SK-N-SH (cell line): ENCODE data around the gene OSBPL8. TPM values are rescaled to one million over a fixed set of nuclear protein-coding genes. Genes with fewer than 3 reads are reported as not detected.

Experiments used
- CTCF ChIA-PET: fragments of 300-600, 350-600 bp; formaldehyde crosslinking; extraction: SDS; loops from one replicate; lab custom pipeline; 2021; lab: Yijun Ruan, JAX
- POLR2A ChIA-PET: fragments of 350-600 bp; sonication (Branson Sonifier 250); formaldehyde crosslinking; extraction: SDS; loops from one replicate; lab custom pipeline; 2020; ENCODE audit warnings: antibody characterized with exemption, inconsistent platforms; lab: Yijun Ruan, JAX
- DNase-seq: peaks from one replicate; pipeline ENCODE4 v3.0.0; 2012
- H2AFZ ChIP-seq: fragments of 200-600 bp; sonication (generic); 2 replicates; pipeline ENCODE4 v1.8.1; 2016; ENCODE audit warnings: antibody characterized with exemption, mild to moderate bottlenecking, low read depth
- H3F3A ChIP-seq: fragments of 200-600 bp; sonication (generic); replicated peaks from 2 replicates; pipeline ENCODE3; 2016; ENCODE audit warnings: antibody characterized with exemption, mild to moderate bottlenecking; ENCODE audit not compliant: insufficient read depth
- H3K27ac ChIP-seq, 2 experiments: fragments of 200-500 bp in 1 of 2; fragments of 200-600 bp in 1 of 2; sonication (Bioruptor generic) in 1 of 2; sonication (generic), shearing (Covaris generic) in 1 of 2; 2 replicates each; pipeline versions ENCODE4 v1.5.1 to v1.6.1; 2014 to 2016; ENCODE audit warnings: low read depth in 2 of 2, inconsistent platforms in 1 of 2, low read length in 1 of 2, mild to moderate bottlenecking in 1 of 2, mixed read lengths in 1 of 2
- H3K27me3 ChIP-seq: fragments of 200-600 bp; sonication (generic), shearing (Covaris generic); 2 replicates; pipeline ENCODE4 v1.6.1; 2016; ENCODE audit warnings: mixed run types; ENCODE audit not compliant: insufficient read depth
- H3K36me3 ChIP-seq, 2 experiments: fragments of 200-500 bp in 1 of 2; fragments of 200-600 bp in 1 of 2; sonication (Bioruptor generic) in 1 of 2; sonication (generic) in 1 of 2; replicated peaks in 1 of 2; 2 replicates each; pipeline versions ENCODE3 to v1.5.1; 2014 to 2016; ENCODE audit warnings: low read length in 1 of 2, mild to moderate bottlenecking in 1 of 2; ENCODE audit not compliant: insufficient read depth in 2 of 2, control insufficient read depth in 1 of 2
- H3K4me1 ChIP-seq, 2 experiments: fragments of 200-500 bp in 1 of 2; fragments of 200-600 bp in 1 of 2; sonication (Bioruptor generic) in 1 of 2; sonication (generic), shearing (Covaris generic) in 1 of 2; 2 replicates each; pipeline versions ENCODE4 v1.5.1 to v1.6.1; 2014 to 2016; ENCODE audit warnings: low read depth in 1 of 2, low read length in 1 of 2, mixed run types in 1 of 2; ENCODE audit not compliant: insufficient read depth in 2 of 2, control insufficient read depth in 1 of 2
- H3K4me2 ChIP-seq: fragments of 200-600 bp; sonication (generic), shearing (Covaris generic); 2 replicates; pipeline ENCODE4 v1.6.1; 2017; ENCODE audit warnings: mixed run types
- H3K4me3 ChIP-seq, 2 experiments: fragments of 200-500 bp in 1 of 2; fragments of 200-600 bp in 1 of 2; sonication (Bioruptor generic) in 1 of 2; sonication (generic), shearing (Covaris generic) in 1 of 2; 2 replicates each; pipeline versions ENCODE4 v1.5.1 to v1.8.1; 2014 to 2016; ENCODE audit warnings: low read depth in 2 of 2, inconsistent platforms in 1 of 2, low read length in 1 of 2, mild to moderate bottlenecking in 1 of 2, mixed read lengths in 1 of 2, moderate library complexity in 1 of 2
- H3K79me2 ChIP-seq: fragments of 200-600 bp; sonication (generic); 2 replicates; pipeline ENCODE4 v1.8.1; 2017; ENCODE audit warnings: mild to moderate bottlenecking; ENCODE audit not compliant: insufficient read depth
- H3K9ac ChIP-seq: fragments of 200-600 bp; sonication (generic); 2 replicates; pipeline ENCODE4 v1.6.1; 2017; ENCODE audit warnings: mixed run types
- H3K9me2 ChIP-seq: fragments of 200-600 bp; sonication (generic); 2 replicates; pipeline ENCODE4 v1.6.1; 2017; ENCODE audit warnings: mixed run types
- H3K9me3 ChIP-seq: fragments of 200-600 bp; sonication (generic); 2 replicates; pipeline ENCODE4 v1.6.1; 2017; ENCODE audit warnings: mixed run types, mild to moderate bottlenecking, moderate library complexity
- H4K20me1 ChIP-seq: fragments of 200-600 bp; sonication (generic); 2 replicates; pipeline ENCODE4 v1.6.1; 2017; ENCODE audit warnings: mild to moderate bottlenecking, mixed run types; ENCODE audit not compliant: insufficient read depth
- CHD2 ChIP-seq: fragments of 150-350 bp; IDR thresholded peaks from 2 replicates; pipeline ENCODE4 v1.6.1; 2018; ENCODE audit warnings: low read length; ENCODE audit not compliant: partially characterized antibody
- ELF1 ChIP-seq: IDR thresholded peaks from 2 replicates; pipeline ENCODE4 v1.4.0; 2012
- FOSL2 ChIP-seq: IDR thresholded peaks from 2 replicates; pipeline ENCODE4 v1.4.0; 2012; ENCODE audit warnings: low read depth, mild to moderate bottlenecking, moderate library complexity, borderline replicate concordance
- FOXJ3 ChIP-seq: sonication (generic); formaldehyde crosslinking; IDR thresholded peaks from 2 replicates; pipeline ENCODE4 v1.5.1; 2020; ENCODE audit warnings: mild to moderate bottlenecking, missing genetic modification reagents
- FOXM1 ChIP-seq: IDR thresholded peaks from 2 replicates; pipeline ENCODE4 v1.4.0; 2012; ENCODE audit warnings: low read depth, mild to moderate bottlenecking
- GABPA ChIP-seq: IDR thresholded peaks from 2 replicates; pipeline ENCODE4 v1.4.0; 2012; ENCODE audit warnings: low read depth, mild to moderate bottlenecking
- JUND ChIP-seq: IDR thresholded peaks from 2 replicates; pipeline ENCODE4 v1.4.0; 2012
- NFIC ChIP-seq: IDR thresholded peaks from 2 replicates; pipeline ENCODE4 v1.4.0; 2012; ENCODE audit warnings: borderline replicate concordance
- RAD21 ChIP-seq: IDR thresholded peaks from 2 replicates; pipeline ENCODE4 v1.6.1; 2012; ENCODE audit warnings: mild to moderate bottlenecking, low read length
- RFX5 ChIP-seq: IDR thresholded peaks from 2 replicates; pipeline ENCODE4 v1.6.1; 2012; ENCODE audit warnings: mild to moderate bottlenecking, improper control_type of control experiment, low read length
- SIN3A ChIP-seq: IDR thresholded peaks from 2 replicates; pipeline ENCODE4 v1.6.1; 2012; ENCODE audit warnings: low read depth, mild to moderate bottlenecking, low read length, moderate library complexity, borderline replicate concordance
- TAF1 ChIP-seq: IDR thresholded peaks from 2 replicates; pipeline ENCODE4 v1.6.1; 2012; ENCODE audit warnings: low read depth, mild to moderate bottlenecking, low read length, moderate library complexity, borderline replicate concordance
- YY1 ChIP-seq: IDR thresholded peaks from 2 replicates; pipeline ENCODE4 v1.4.0; 2012; ENCODE audit warnings: low read depth, mild to moderate bottlenecking
- WGBS: methylation state at CpG from one replicate; pipeline ENCODE4 v1.1.6; 2017; ENCODE audit warnings: low lambda C conversion rate; 5-methylcytosine and 5-hydroxymethylcytosine counted together
- polyA plus RNA-seq, 3 experiments: library from polyadenylated mRNA; depleted of rRNA; stranded (reverse); fragments of >200 nt; gene quantifications; 2 replicates each; pipeline ENCODE4 v1.2.3, GENCODE V29; 2012
- TF ChIP-seq, protein P1 (sequence below): fragments of 150-350 bp; IDR thresholded peaks from 2 replicates; pipeline ENCODE4 v1.6.1; 2017; ENCODE audit warnings: antibody characterized with exemption, low read length, low read depth, borderline replicate concordance
- TF ChIP-seq, protein P2 (sequence below): IDR thresholded peaks from 2 replicates; pipeline ENCODE4; 2012
- TF ChIP-seq, protein P3 (sequence below): IDR thresholded peaks from 2 replicates; pipeline ENCODE4 v1.4.0; 2012; ENCODE audit warnings: low read depth, borderline replicate concordance
- TF ChIP-seq, protein P4 (sequence below): fragments of 150-350 bp; IDR thresholded peaks from 2 replicates; pipeline ENCODE4 v1.6.1; 2016; ENCODE audit warnings: mild to moderate bottlenecking, low read depth, low read length
- TF ChIP-seq, protein P5 (sequence below): IDR thresholded peaks from 2 replicates; pipeline ENCODE4 v1.4.0; 2012; ENCODE audit warnings: low read depth, borderline replicate concordance

The OSBPL8 gene
- polyA plus RNA-seq, 1 of the 3 experiments (the other 2 are of a cell fraction) = 10.6 TPM

DNA sequence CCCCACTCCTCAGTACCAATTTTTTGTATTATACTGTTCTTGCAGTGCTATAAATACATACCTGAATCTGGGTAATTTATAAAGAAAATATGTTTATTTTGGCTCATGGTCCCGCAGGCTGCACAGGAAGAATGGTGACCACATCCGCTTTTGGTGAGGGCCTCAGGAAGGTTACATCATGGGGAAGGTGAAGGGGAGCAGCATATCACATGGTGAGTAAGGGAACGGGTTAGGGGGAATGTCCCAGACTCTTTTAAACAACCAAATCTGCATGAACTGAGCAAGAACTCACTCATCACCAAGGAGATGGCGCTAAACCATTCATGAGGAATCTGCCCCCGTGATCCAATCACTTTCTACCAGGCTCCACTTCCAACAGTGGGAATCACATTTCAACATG lies 40.0 kb downstream of the OSBPL8 start:
- H3F3A ChIP-seq = no peaks in the 10 kb centered on the region
- H3K79me2 ChIP-seq = peaks cover 68% of the 10 kb centered on the region
- H2AFZ ChIP-seq = no peak overlapping the region
- 95% methylated on average over 5 of the region's 5 CpGs for whole genome bisulfite sequencing
- H3K27ac ChIP-seq = no peak overlapping the region
- ChIA-PET POLR2A (no interaction called here), CTCF (no interaction called here)
- H4K20me1 ChIP-seq = no peaks in the 10 kb centered on the region
- TF ChIP-seq, protein P1, sequence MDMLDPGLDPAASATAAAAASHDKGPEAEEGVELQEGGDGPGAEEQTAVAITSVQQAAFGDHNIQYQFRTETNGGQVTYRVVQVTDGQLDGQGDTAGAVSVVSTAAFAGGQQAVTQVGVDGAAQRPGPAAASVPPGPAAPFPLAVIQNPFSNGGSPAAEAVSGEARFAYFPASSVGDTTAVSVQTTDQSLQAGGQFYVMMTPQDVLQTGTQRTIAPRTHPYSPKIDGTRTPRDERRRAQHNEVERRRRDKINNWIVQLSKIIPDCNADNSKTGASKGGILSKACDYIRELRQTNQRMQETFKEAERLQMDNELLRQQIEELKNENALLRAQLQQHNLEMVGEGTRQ = no peak
- no peak for TF ChIP-seq RFX5
- TF ChIP-seq TAF1 = no peak
- TF ChIP-seq YY1 = no peak
- no peak for TF ChIP-seq SIN3A
- TF ChIP-seq ELF1 = no peak
- TF ChIP-seq, protein P2, sequence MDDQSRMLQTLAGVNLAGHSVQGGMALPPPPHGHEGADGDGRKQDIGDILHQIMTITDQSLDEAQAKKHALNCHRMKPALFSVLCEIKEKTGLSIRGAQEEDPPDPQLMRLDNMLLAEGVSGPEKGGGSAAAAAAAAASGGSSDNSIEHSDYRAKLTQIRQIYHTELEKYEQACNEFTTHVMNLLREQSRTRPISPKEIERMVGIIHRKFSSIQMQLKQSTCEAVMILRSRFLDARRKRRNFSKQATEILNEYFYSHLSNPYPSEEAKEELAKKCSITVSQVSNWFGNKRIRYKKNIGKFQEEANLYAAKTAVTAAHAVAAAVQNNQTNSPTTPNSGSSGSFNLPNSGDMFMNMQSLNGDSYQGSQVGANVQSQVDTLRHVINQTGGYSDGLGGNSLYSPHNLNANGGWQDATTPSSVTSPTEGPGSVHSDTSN = no peak
- TF ChIP-seq FOXJ3 (CRISPR knock-in tag) = no peak
- TF ChIP-seq, protein P3, sequence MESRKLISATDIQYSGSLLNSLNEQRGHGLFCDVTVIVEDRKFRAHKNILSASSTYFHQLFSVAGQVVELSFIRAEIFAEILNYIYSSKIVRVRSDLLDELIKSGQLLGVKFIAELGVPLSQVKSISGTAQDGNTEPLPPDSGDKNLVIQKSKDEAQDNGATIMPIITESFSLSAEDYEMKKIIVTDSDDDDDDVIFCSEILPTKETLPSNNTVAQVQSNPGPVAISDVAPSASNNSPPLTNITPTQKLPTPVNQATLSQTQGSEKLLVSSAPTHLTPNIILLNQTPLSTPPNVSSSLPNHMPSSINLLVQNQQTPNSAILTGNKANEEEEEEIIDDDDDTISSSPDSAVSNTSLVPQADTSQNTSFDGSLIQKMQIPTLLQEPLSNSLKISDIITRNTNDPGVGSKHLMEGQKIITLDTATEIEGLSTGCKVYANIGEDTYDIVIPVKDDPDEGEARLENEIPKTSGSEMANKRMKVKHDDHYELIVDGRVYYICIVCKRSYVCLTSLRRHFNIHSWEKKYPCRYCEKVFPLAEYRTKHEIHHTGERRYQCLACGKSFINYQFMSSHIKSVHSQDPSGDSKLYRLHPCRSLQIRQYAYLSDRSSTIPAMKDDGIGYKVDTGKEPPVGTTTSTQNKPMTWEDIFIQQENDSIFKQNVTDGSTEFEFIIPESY = no peak
- no peak for TF ChIP-seq FOSL2
- no peak for TF ChIP-seq NFIC
- TF ChIP-seq GABPA = no peak
- DNase-seq = no peak
- no peaks in the 10 kb centered on the region for H3K27me3 ChIP-seq
- no peak overlapping the region for H3K4me3 ChIP-seq
- no peaks in the 10 kb centered on the region for H3K4me1 ChIP-seq
- H3K9me3 ChIP-seq = no peaks in the 10 kb centered on the region
- no peaks in the 10 kb centered on the region for H3K9me2 ChIP-seq
- H3K4me2 ChIP-seq = no peak overlapping the region
- H3K9ac ChIP-seq = no peak overlapping the region
- peaks cover 0 to 12% of the 10 kb centered on the region in 2 experiments for H3K36me3 ChIP-seq

DNA sequence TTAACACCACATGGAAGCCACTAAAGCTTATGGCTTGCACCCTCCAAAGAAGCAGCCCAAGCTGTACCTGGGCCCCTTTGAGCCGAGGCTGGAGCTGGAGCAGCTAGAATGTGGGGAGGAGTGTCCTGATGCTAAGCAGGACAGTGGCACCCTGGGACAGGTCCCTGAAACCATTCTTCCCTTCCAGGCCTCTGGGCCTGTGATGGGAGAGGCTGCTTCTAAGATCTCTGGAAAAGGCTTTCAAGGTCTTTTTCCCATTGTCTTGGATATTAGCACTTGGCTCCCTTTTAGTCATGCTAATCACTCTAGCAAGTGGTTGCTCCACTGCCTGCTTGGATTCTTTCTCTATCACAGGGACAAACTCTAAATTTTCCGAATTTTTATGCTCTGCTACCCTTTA lies 40.9 kb downstream of the OSBPL8 start:
- ChIA-PET CTCF (no interaction called here), POLR2A (no interaction called here)
- Histone ChIP-seq H3K36me3 (peaks cover 0 to 12% of the 10 kb centered on the region in 2 experiments), H3K4me2 (no peak overlapping the region), H3K27ac (no peak overlapping the region), H2AFZ (no peak overlapping the region), H4K20me1 (no peaks in the 10 kb centered on the region), H3K79me2 (peaks cover 65% of the 10 kb centered on the region), H3K9ac (no peak overlapping the region), H3K4me3 (no peak overlapping the region), H3K27me3 (no peaks in the 10 kb centered on the region), H3K4me1 (no peaks in the 10 kb centered on the region), H3K9me2 (no peaks in the 10 kb centered on the region), H3F3A (no peaks in the 10 kb centered on the region), H3K9me3 (no peaks in the 10 kb centered on the region)
- whole genome bisulfite sequencing = 97% methylated on average over 2 of the region's 2 CpGs
- no peak for DNase-seq
- TF ChIP-seq FOSL2 = no peak
- TF ChIP-seq, protein P4, sequence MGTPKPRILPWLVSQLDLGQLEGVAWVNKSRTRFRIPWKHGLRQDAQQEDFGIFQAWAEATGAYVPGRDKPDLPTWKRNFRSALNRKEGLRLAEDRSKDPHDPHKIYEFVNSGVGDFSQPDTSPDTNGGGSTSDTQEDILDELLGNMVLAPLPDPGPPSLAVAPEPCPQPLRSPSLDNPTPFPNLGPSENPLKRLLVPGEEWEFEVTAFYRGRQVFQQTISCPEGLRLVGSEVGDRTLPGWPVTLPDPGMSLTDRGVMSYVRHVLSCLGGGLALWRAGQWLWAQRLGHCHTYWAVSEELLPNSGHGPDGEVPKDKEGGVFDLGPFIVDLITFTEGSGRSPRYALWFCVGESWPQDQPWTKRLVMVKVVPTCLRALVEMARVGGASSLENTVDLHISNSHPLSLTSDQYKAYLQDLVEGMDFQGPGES = no peak
- TF ChIP-seq YY1 = no peak
- TF ChIP-seq, protein P3 = no peak
- TF ChIP-seq, protein P5, sequence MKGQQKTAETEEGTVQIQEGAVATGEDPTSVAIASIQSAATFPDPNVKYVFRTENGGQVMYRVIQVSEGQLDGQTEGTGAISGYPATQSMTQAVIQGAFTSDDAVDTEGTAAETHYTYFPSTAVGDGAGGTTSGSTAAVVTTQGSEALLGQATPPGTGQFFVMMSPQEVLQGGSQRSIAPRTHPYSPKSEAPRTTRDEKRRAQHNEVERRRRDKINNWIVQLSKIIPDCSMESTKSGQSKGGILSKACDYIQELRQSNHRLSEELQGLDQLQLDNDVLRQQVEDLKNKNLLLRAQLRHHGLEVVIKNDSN = no peak
- TF ChIP-seq SIN3A = no peak
- no peak for TF ChIP-seq TAF1
- no peak for TF ChIP-seq FOXM1
- TF ChIP-seq, protein P2 = no peak
- TF ChIP-seq CHD2 = no peak
- no peak for TF ChIP-seq NFIC
- TF ChIP-seq RAD21 = no peak
- TF ChIP-seq JUND = no peak
